ENCODE results near the gene EEF1G.
A peak's percentile ranks its signal among the peaks of the same experiment; 100 is the strongest.

Gene EEF1G

GRCh38 chr11:62599069-62599696, 25.5 kb upstream of the EEF1G start:
- TF ChIP-seq RAD21 (IDR thresholded peaks at IDR 0.05; ENCODE audit: low read depth) (no peak), REST (IDR thresholded peaks at IDR 0.05; ENCODE audit: low read depth) (no peak), ZBTB7A (IDR thresholded peaks at IDR 0.05; ENCODE audit: low read depth) (no peak), TEAD4 (IDR thresholded peaks at IDR 0.05) (no peak), MAX (IDR thresholded peaks at IDR 0.05) (peak; percentile 70), EGR1 (IDR thresholded peaks at IDR 0.05) (no peak), TCF12 (IDR thresholded peaks at IDR 0.05; ENCODE audit: low read depth) (no peak; the same call in 1 of the 2 replicates), CREB1 (IDR thresholded peaks at IDR 0.05; ENCODE audit: low read depth) (0 out of 2 replicates have a peak, but pooled peaks have one; percentile 35), USF1 (IDR thresholded peaks at IDR 0.05) (0 out of 2 replicates have a peak, but pooled peaks have one; percentile 12), CEBPB (IDR thresholded peaks at IDR 0.05) (no peak), FOXM1 (IDR thresholded peaks at IDR 0.05; ENCODE audit: borderline replicate concordance, low read depth) (no peak), EP300 (IDR thresholded peaks at IDR 0.05; ENCODE audit: borderline replicate concordance) (peak; percentile 35; the same call in 1 of the 2 replicates), YY1 (IDR thresholded peaks at IDR 0.05; ENCODE audit: low read depth) (no peak), TAF1 (IDR thresholded peaks at IDR 0.05; ENCODE audit: low read depth) (peak; percentile 20; the same call in 1 of the 2 replicates), NFIC (IDR thresholded peaks at IDR 0.05) (peak; percentile 97)

GRCh38 chr11:62595124-62595523, 21.4 kb upstream of the EEF1G start:
- TF ChIP-seq TCF12 (IDR thresholded peaks at IDR 0.05; ENCODE audit: low read depth) (no peak), CEBPB (IDR thresholded peaks at IDR 0.05) (no peak), TAF1 (IDR thresholded peaks at IDR 0.05; ENCODE audit: low read depth) (no peak), RAD21 (IDR thresholded peaks at IDR 0.05; ENCODE audit: low read depth) (no peak), NFIC (IDR thresholded peaks at IDR 0.05) (no peak), FOXM1 (IDR thresholded peaks at IDR 0.05; ENCODE audit: borderline replicate concordance, low read depth) (no peak), EP300 (IDR thresholded peaks at IDR 0.05; ENCODE audit: borderline replicate concordance) (no peak), TEAD4 (IDR thresholded peaks at IDR 0.05) (no peak)

GRCh38 chr11:62593434-62594044, 19.8 kb upstream of the EEF1G start:
- TF ChIP-seq REST (IDR thresholded peaks at IDR 0.05; ENCODE audit: low read depth) (no peak), RAD21 (IDR thresholded peaks at IDR 0.05; ENCODE audit: low read depth) (peak; percentile 50), USF1 (IDR thresholded peaks at IDR 0.05) (no peak), TCF12 (IDR thresholded peaks at IDR 0.05; ENCODE audit: low read depth) (no peak), ZBTB7A (IDR thresholded peaks at IDR 0.05; ENCODE audit: low read depth) (no peak), YY1 (IDR thresholded peaks at IDR 0.05; ENCODE audit: low read depth) (no peak), FOXM1 (IDR thresholded peaks at IDR 0.05; ENCODE audit: borderline replicate concordance, low read depth) (no peak), EP300 (IDR thresholded peaks at IDR 0.05; ENCODE audit: borderline replicate concordance) (no peak), MAX (IDR thresholded peaks at IDR 0.05) (peak; percentile 38; the same call in 1 of the 2 replicates), TAF1 (IDR thresholded peaks at IDR 0.05; ENCODE audit: low read depth) (no peak), CEBPB (IDR thresholded peaks at IDR 0.05) (no peak), EGR1 (IDR thresholded peaks at IDR 0.05) (no peak), TEAD4 (IDR thresholded peaks at IDR 0.05) (no peak), NFIC (IDR thresholded peaks at IDR 0.05) (no peak), CREB1 (IDR thresholded peaks at IDR 0.05; ENCODE audit: low read depth) (no peak)

- TF ChIP-seq CREB1 (IDR thresholded peaks at IDR 0.05; ENCODE audit: low read depth) (no peak), TCF12 (IDR thresholded peaks at IDR 0.05; ENCODE audit: low read depth) (no peak), ZBTB7A (IDR thresholded peaks at IDR 0.05; ENCODE audit: low read depth) (no peak), NFIC (IDR thresholded peaks at IDR 0.05) (no peak), MAX (IDR thresholded peaks at IDR 0.05) (no peak), TAF1 (IDR thresholded peaks at IDR 0.05; ENCODE audit: low read depth) (no peak)
These were observed 19.3 kb upstream of the EEF1G start for GRCh38 chr11:62592989-62593421.

Measured in Ishikawa (cell line).